ENCODE measurements around the gene CNTNAP5.
"Not testable (repeated sequence)": the region's sequence is repeated elsewhere in the genome, so short reads cannot be mapped to it uniquely, and the experiment has no call there.

Gene CNTNAP5

GRCh38 chr2:124333784-124334183 lies 308.7 kb downstream of the CNTNAP5 start:
- no peak for DNase-seq

DNA sequence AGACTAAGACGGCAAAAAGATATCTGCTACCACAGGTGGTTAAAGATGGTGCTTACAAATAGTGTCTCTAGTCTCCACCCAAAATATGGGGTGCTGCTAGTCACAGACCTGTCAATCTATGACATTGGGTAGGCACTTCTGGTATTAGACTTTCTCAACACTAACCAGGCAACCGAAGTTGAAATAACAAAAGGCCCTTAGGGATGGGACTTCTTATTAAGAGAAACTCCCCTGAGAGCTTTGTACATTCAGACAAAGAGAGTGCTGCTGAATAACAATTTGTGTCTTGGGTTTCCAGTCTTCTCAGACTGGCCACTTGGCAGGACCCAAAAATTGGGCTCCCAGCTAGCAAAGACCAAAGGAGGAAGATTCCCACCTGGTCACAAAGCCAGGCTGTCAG lies 310.0 kb downstream of the CNTNAP5 start:
- no peak for DNase-seq

DNA sequence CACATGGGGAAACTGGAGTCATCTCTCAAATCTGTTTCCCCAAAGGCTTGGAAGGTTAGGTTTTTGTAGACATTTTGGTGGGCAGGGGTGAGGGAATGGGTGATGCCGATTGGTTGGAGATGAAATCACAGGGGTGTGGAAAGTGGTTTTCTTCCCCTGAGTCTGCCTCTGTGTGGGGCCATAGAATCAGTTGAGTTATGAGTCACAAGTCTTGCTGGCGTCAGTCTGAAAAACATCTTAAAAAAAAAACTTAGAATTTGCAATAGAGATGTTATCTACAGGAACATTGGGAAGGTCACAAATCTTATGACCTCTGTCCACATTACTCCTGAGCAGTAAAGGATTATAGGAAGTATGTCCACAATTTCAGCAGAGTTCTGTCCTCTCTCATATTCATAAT lies 314.6 kb downstream of the CNTNAP5 start:
- DNase-seq: no peak

DNA sequence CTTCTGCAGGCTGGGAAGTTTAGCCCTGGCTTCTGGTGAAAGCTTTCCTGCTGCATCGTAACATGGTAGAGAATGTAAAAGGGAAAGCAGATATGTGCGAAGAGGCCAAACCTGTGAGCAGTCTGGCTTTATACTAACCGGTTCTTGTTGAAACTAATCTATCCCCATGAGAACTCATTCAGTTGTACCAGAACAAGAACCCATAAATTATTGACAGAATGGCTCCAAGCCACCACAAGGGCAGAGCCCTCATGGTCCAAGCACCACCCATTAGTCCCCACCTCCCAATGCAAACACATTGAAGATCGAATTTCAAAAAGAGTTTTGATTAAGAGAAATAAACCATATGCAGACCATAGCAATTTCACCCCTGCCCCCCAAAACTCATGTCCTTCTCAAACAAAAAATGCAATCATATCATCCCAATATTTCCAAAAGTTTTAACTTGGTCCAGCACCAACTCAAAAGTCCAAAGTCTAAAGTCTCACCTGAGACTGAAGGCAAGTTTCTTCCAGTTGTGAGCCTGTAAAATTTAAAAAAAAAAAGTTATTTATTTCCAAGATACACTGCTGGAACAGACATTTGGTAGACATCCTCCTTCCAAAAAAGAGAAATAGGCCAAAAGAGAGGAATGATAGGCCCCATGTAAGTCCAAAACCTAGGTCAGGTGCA lies 318.9 kb downstream of the CNTNAP5 start:
- no peak for DNase-seq

- no peak for DNase-seq
Observed at GRCh38 chr2:124347209-124347608, 322.1 kb downstream of the CNTNAP5 start.

GRCh38 chr2:124353656-124354055 lies 328.6 kb downstream of the CNTNAP5 start:
- no peak for DNase-seq

DNA sequence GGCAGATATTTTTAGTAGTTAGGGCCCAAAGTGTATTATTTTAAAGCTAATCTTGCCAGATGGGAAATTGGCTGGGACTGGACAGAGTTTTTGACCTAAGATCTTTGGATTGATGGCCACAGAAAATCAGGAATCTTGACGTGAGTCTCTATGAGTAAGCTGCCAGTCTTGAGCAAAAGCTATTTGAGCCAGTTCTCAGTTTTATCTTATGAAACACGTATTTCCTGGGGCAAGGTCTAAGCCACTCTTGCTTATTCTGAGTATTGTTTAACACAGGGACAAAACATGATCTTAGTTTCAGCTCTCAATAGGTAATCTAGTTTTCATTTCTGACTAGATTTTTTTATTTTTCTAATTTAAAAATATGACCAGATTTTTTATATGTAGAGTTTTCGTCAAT lies 329.4 kb downstream of the CNTNAP5 start:
- no peak for DNase-seq

- DNase-seq: not testable (repeated sequence)
Observed at GRCh38 chr2:124361966-124362365, 336.9 kb downstream of the CNTNAP5 start.

GRCh38 chr2:124369181-124369580 lies 344.1 kb downstream of the CNTNAP5 start:
- DNase-seq: no peak

- DNase-seq: no peak
Observed at GRCh38 chr2:124380221-124380749, 355.2 kb downstream of the CNTNAP5 start.

DNA sequence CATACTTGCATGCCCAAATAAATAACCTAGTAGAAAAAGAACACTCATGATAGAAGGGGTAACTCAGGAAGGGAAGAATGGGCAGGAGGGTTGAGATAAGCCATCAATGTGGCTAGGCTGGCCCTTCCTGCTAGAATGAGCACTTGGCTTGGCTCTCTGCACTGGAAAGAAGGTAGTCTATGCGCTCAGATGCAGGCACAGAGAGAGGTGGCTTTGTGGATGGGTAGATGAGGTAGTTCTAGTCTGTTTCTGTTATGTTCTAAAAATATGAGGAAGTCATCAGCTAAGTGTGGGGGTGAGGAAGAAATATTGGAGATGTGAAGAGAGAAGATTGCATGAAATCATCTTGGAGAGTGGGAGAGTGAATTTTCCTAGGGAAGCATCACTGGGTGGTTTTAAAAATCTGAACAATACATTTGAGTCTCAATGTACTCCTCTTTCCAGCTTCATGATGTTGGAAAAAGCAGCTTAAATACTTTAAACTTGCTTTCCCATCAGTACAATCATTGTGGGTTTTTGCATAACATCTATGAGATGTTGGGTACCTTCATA lies 357.1 kb downstream of the CNTNAP5 start:
- DNase-seq: no peak

GRCh38 chr2:124395961-124396360 lies 370.9 kb downstream of the CNTNAP5 start:
- no peak for DNase-seq

- DNase-seq: no peak
Observed at GRCh38 chr2:124402274-124402673, 377.2 kb downstream of the CNTNAP5 start.

DNA sequence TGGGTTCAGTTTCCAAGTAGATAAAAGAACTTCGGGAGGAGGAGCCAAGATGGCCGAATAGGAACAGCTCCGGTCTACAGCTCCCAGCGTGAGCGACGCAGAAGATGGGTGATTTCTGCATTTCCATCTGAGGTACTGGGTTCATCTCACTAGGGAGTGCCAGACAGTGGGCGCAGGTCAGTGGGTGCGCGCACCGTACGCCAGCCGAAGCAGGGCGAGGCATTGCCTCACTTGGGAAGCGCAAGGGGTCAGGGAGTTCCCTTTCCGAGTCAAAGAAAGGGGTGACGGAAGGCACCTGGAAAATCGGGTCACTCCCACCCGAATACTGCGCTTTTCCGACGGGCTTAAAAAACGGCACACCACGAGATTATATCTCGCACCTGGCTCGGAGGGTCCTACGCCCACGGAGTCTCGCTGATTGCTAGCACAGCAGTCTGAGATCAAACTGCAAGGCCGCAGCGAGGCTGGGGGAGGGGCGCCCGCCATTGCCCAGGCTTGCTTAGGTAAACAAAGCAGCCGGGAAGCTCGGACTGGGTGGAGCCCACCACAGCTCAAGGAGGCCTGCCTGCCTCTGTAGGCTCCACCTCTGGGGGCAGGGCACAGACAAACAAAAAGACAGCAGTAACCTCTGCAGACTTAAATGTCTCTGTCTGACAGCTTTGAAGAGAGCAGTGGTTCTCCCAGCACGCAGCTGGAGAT lies 382.9 kb downstream of the CNTNAP5 start:
- not testable (repeated sequence) for DNase-seq

- no peak for DNase-seq
Observed at GRCh38 chr2:124424074-124424473, 399.0 kb downstream of the CNTNAP5 start.

DNA sequence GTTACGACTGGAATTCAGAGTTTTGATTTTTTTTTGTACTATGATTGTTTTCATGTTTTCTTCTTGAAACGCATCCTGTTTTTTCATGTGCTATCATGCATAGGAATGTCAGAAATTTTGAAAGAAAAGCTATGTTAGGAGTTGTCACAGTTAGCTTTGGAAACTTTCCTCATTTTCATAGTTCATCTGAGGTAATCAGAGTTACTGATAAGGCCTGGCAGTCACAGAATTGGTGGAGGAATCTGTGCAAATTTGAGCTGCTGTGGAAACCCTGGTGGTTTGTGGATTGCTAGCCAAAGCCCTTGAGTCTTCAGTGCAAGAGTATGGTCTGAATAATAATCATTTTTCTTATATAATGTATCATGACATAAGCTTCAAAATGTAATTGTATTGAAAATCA lies 401.0 kb downstream of the CNTNAP5 start:
- no peak for DNase-seq

GRCh38 chr2:124426625-124427024 lies 401.5 kb downstream of the CNTNAP5 start:
- no peak for DNase-seq

DNA sequence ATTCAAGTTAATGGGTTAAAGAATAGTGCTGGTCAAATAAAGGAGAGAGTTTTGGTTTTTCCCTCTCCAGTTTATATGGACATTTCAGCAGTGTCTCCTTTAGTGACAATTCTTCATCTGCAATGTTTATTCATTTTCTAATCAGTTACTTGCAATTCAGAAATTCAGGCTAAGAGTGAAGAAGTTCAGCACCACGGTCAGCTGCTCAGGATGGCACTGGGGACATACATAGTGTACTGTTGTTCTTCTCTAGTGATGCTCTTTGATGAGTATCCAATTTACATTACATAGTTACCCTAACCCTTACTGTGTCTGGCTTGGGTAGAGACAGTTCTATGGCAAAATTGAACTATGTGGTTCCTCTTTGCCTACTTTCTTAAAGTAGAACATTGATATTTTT lies 412.7 kb downstream of the CNTNAP5 start:
- no peak for DNase-seq

GRCh38 chr2:124450481-124450880 lies 425.4 kb downstream of the CNTNAP5 start:
- no peak for DNase-seq

- no peak for DNase-seq
Observed at GRCh38 chr2:124476291-124476690, 451.2 kb downstream of the CNTNAP5 start.

GRCh38 chr2:124478761-124479160 lies 453.7 kb downstream of the CNTNAP5 start:
- DNase-seq: no peak

- DNase-seq: no peak
Observed at GRCh38 chr2:124480958-124481357, 455.9 kb downstream of the CNTNAP5 start.

GRCh38 chr2:124482044-124482443 lies 457.0 kb downstream of the CNTNAP5 start:
- no peak for DNase-seq

DNA sequence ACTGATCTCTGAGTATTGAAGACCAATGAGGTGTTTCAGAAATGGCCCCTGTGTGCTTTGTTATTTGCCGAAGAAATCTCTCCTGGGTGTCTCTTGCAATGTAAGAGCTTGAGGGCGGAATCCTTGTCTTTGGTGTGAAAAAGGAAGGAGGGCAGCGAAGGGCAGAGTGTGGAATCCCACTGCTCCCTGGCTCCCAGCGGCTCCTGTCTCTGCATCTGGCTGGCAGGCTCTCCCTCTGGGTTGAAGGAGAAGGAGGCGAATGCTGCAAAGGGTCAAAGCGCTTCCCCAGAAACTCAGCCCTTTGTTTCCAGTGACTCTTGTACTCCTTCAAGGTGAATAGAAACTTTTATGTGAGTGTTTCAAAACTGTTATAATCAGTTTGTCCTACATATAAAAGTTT lies 457.5 kb downstream of the CNTNAP5 start:
- DNase-seq: no peak

Measured in NK-92 treated with Interleukin-12 subunit alpha and Interleukin-12 subunit beta, amount 100 ng/mL, for 24 hours (cell line).